ENCODE measurements around the gene ETS2. TPM values are rescaled to one million over a fixed set of nuclear protein-coding genes. Genes with fewer than 3 reads are reported as not detected.

The ETS2 gene
- total RNA-seq, 1 experiment from 2014 or later = 127 TPM

DNA sequence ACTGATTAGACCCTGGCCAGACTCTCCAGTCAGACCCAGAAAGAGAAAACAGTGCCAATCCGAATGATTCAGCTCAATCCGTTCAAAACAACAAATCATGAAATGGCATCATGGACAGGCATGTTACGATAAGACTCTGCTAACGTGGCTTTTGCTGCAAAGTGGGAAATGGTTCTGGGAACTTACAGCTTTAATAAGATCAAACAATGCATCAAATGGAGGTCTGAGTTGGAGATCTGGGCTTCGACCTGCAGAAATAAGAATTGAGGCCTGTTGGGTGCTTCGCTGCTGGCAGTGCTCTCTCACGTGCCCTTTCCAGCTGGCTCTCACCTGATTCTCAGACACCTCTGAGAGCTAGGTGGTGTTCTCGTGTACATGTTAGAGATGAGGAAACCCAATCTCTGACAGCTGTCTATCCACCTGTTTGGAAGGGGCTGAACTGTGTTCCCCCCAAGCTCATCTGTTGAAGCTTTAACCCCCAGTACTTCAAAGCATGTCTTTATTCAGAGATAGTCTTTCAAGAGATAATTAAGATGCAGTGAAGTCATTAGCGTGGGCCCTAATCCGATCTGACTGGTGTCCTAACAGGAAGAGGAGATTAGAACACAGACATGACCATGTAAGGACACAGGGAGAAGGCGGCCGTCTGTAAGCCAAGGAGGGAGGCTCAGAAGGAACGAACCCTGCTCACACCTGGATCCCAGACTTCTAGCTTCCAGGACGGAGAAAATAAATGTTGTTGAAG lies 45.5 kb upstream of the ETS2 start:
- H3K9ac ChIP-seq (ENCODE audit: low read length) = no peak overlapping the region
- no peak overlapping the region for H3K4me2 ChIP-seq (ENCODE audit: low read length)
- intact Hi-C loops (cut with micrococcal nuclease) = no loop called here
- H3F3A ChIP-seq (ENCODE audit: low read length, unreplicated experiment) = peaks cover 3% of the 10 kb centered on the region
- TF ChIP-seq EZH2phosphoT487 (IDR thresholded peaks at IDR 0.05; ENCODE audit: borderline replicate concordance, low read length) (no peak), EZH2 (IDR thresholded peaks at IDR 0.05; ENCODE audit: low read length, unreplicated experiment) (no peak)
- TF ChIP-seq, protein P1, sequence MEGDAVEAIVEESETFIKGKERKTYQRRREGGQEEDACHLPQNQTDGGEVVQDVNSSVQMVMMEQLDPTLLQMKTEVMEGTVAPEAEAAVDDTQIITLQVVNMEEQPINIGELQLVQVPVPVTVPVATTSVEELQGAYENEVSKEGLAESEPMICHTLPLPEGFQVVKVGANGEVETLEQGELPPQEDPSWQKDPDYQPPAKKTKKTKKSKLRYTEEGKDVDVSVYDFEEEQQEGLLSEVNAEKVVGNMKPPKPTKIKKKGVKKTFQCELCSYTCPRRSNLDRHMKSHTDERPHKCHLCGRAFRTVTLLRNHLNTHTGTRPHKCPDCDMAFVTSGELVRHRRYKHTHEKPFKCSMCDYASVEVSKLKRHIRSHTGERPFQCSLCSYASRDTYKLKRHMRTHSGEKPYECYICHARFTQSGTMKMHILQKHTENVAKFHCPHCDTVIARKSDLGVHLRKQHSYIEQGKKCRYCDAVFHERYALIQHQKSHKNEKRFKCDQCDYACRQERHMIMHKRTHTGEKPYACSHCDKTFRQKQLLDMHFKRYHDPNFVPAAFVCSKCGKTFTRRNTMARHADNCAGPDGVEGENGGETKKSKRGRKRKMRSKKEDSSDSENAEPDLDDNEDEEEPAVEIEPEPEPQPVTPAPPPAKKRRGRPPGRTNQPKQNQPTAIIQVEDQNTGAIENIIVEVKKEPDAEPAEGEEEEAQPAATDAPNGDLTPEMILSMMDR (conservative IDR thresholded peaks at IDR 0.05; ENCODE audit: low read depth, low read length) = no peak
- ATAC-seq (no peak), DNase-seq (no peak)
- ChIA-PET POLR2A (ENCODE audit: unreplicated experiment) (no interaction called here), CTCF (no interaction called here)
- no peaks in the 10 kb centered on the region for H3K9me3 ChIP-seq (ENCODE audit: low read length)
- H3K4me1 ChIP-seq (ENCODE audit: insufficient read depth, low read length) = peaks cover 32% of the 10 kb centered on the region
- H3K27me3 ChIP-seq (ENCODE audit: low read length) = no peaks in the 10 kb centered on the region
- peak overlapping the region; percentile 18; the same call in 1 of the 2 replicates for H2AFZ ChIP-seq (ENCODE audit: low read length)
- H3K36me3 ChIP-seq (ENCODE audit: low read depth, low read length) = no peaks in the 10 kb centered on the region
- H3K9me2 ChIP-seq (replicated peaks; ENCODE audit: low read length) = no peaks in the 10 kb centered on the region
- H4K20me1 ChIP-seq (ENCODE audit: low read length) = no peaks in the 10 kb centered on the region
- 0 out of 2 replicates have a peak overlapping the region, but pooled peaks have one; percentile 9 for H3K27ac ChIP-seq (ENCODE audit: low read length)
- no peaks in the 10 kb centered on the region for H3K79me2 ChIP-seq (ENCODE audit: low read length)
- H3K4me3 ChIP-seq (ENCODE audit: low read length) = no peak overlapping the region
- no TSS peak for BruUV-seq (replicated peaks)

DNA sequence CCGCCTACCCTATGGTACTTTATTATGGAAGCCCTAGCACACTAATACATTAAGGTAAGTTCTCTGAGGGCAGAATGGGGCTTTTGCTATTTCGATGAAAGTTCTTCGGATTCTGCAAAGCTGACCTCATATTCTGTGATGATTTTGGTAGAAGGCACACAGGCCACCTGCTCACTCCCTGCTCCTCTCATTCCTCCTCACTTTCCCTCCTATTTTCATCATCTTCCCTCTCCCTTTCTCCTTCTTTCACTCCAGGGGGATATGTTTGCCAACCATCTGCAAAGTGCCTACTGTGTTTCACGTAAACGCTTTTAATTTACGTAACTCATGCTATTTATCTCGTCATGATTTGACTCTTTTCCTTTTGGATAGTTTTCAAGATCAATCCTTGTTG lies 45.0 kb upstream of the ETS2 start:
- intact Hi-C loops (cut with micrococcal nuclease) = no loop called here
- no peak overlapping the region for H3K4me3 ChIP-seq (ENCODE audit: low read length)
- no peaks in the 10 kb centered on the region for H3K36me3 ChIP-seq (ENCODE audit: low read depth, low read length)
- H3K4me1 ChIP-seq (ENCODE audit: insufficient read depth, low read length) = peaks cover 26% of the 10 kb centered on the region
- no peaks in the 10 kb centered on the region for H3K79me2 ChIP-seq (ENCODE audit: low read length)
- H3K9me2 ChIP-seq (replicated peaks; ENCODE audit: low read length) = no peaks in the 10 kb centered on the region
- no peak overlapping the region for H3K27ac ChIP-seq (ENCODE audit: low read length)
- no peaks in the 10 kb centered on the region for H3K9me3 ChIP-seq (ENCODE audit: low read length)
- no peak overlapping the region for H3K9ac ChIP-seq (ENCODE audit: low read length)
- ATAC-seq (no peak), DNase-seq (no peak)
- ChIA-PET CTCF (no interaction called here), POLR2A (ENCODE audit: unreplicated experiment) (no interaction called here)
- no peaks in the 10 kb centered on the region for H4K20me1 ChIP-seq (ENCODE audit: low read length)
- TF ChIP-seq EZH2phosphoT487 (IDR thresholded peaks at IDR 0.05; ENCODE audit: borderline replicate concordance, low read length) = no peak
- no peak for TF ChIP-seq EZH2 (IDR thresholded peaks at IDR 0.05; ENCODE audit: low read length, unreplicated experiment)
- TF ChIP-seq, protein P1 (conservative IDR thresholded peaks at IDR 0.05; ENCODE audit: low read depth, low read length) = no peak
- no peaks in the 10 kb centered on the region for H3F3A ChIP-seq (ENCODE audit: low read length, unreplicated experiment)
- H3K4me2 ChIP-seq (ENCODE audit: low read length) = no peak overlapping the region
- no TSS peak for BruUV-seq (replicated peaks)
- H3K27me3 ChIP-seq (ENCODE audit: low read length) = no peaks in the 10 kb centered on the region
- no peak overlapping the region for H2AFZ ChIP-seq (ENCODE audit: low read length)

DNA sequence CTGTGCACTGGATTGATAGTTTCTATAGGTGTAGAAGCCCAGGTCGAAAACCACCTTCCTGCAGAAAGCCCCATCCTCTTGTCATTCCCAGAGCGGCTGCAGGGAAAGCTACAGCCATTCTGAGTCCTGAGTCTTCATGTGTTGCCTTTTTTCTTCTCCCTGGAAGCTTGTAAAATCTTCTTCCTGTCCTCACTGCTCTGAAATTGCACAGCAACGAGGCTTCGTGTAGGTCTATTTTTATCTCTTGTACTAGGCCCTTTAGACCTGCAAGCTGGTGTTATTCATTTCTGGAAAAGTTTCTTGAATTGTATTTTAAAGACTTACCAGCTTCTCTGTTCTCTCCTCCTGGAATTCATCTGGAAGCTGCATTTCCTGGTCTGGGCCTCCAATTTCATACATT lies 44.2 kb upstream of the ETS2 start:
- TF ChIP-seq EZH2 (IDR thresholded peaks at IDR 0.05; ENCODE audit: low read length, unreplicated experiment) = no peak
- TF ChIP-seq EZH2phosphoT487 (IDR thresholded peaks at IDR 0.05; ENCODE audit: borderline replicate concordance, low read length) = no peak
- TF ChIP-seq, protein P1 (conservative IDR thresholded peaks at IDR 0.05; ENCODE audit: low read depth, low read length) = no peak

More for the DNA sequence above, 44.2 kb upstream of the ETS2 start:
- ATAC-seq (no peak), DNase-seq (no peak)
- POLR2A ChIA-PET (ENCODE audit: unreplicated experiment) = no interaction called here
- intact Hi-C loops (cut with micrococcal nuclease) = no loop called here
- CTCF ChIA-PET = interaction anchor here (0.7 kb wide), 1 partner anchor 9 kb away, joined by 3 read pairs; no protein-coding TSS in a partner anchor
- no peaks in the 10 kb centered on the region for H3K79me2 ChIP-seq (ENCODE audit: low read length)
- H4K20me1 ChIP-seq (ENCODE audit: low read length) = no peaks in the 10 kb centered on the region
- no peaks in the 10 kb centered on the region for H3K36me3 ChIP-seq (ENCODE audit: low read depth, low read length)
- H3K9me3 ChIP-seq (ENCODE audit: low read length) = no peaks in the 10 kb centered on the region
- no peak overlapping the region for H3K4me3 ChIP-seq (ENCODE audit: low read length)
- H3K27ac ChIP-seq (ENCODE audit: low read length) = no peak overlapping the region
- peaks cover 18% of the 10 kb centered on the region for H3K4me1 ChIP-seq (ENCODE audit: insufficient read depth, low read length)
- no TSS peak for BruUV-seq (replicated peaks)
- no peak overlapping the region for H3K4me2 ChIP-seq (ENCODE audit: low read length)
- H2AFZ ChIP-seq (ENCODE audit: low read length) = no peak overlapping the region
- H3F3A ChIP-seq (ENCODE audit: low read length, unreplicated experiment) = no peaks in the 10 kb centered on the region
- H3K27me3 ChIP-seq (ENCODE audit: low read length) = no peaks in the 10 kb centered on the region
- no peak overlapping the region for H3K9ac ChIP-seq (ENCODE audit: low read length)
- H3K9me2 ChIP-seq (replicated peaks; ENCODE audit: low read length) = no peaks in the 10 kb centered on the region
